Measurements from ENCODE around the gene CHD3. TPM values are rescaled to one million over a fixed set of nuclear protein-coding genes. Genes with fewer than 3 reads are reported as not detected.

The CHD3 gene
- polyA plus RNA-seq, 1 of the 3 experiments (the other 2 are of a cell fraction): 56.2 TPM

GRCh38 chr17:7897090-7897489 is 8.5 kb downstream of the CHD3 start:
- no peaks in the 10 kb centered on the region for H3K27me3 ChIP-seq (ENCODE audit: insufficient read depth)
- H3K79me2 ChIP-seq (ENCODE audit: insufficient read depth): no peaks in the 10 kb centered on the region
- H3K4me3 ChIP-seq (ENCODE audit: low read depth in 2 of 2, low read length in 1 of 2): no peak overlapping the region
- H3K9ac ChIP-seq: no peak overlapping the region
- no peaks in the 10 kb centered on the region for H3F3A ChIP-seq (replicated peaks; ENCODE audit: insufficient read depth)
- H3K9me3 ChIP-seq: no peaks in the 10 kb centered on the region
- TF ChIP-seq TAF1 (IDR thresholded peaks at IDR 0.05; ENCODE audit: borderline replicate concordance, low read depth, low read length) (no peak), CHD2 (IDR thresholded peaks at IDR 0.05; ENCODE audit: low read length, partially characterized antibody) (no peak), IRF3 (IDR thresholded peaks at IDR 0.05; ENCODE audit: low read depth, low read length) (no peak), YY1 (IDR thresholded peaks at IDR 0.05; ENCODE audit: low read depth) (no peak), USF2 (IDR thresholded peaks at IDR 0.05; ENCODE audit: borderline replicate concordance, low read depth, low read length) (no peak), TEAD4 (IDR thresholded peaks at IDR 0.05; ENCODE audit: borderline replicate concordance, insufficient read depth) (no peak), EP300 (IDR thresholded peaks at IDR 0.05; ENCODE audit: borderline replicate concordance in 1 of 2, low read depth in 1 of 2, low read length in 1 of 2) (no peak), TCF12 (IDR thresholded peaks at IDR 0.05) (no peak), JUND (IDR thresholded peaks at IDR 0.05) (no peak), MXI1 (IDR thresholded peaks at IDR 0.05; ENCODE audit: low read depth, low read length) (no peak), FOSL2 (IDR thresholded peaks at IDR 0.05; ENCODE audit: borderline replicate concordance, low read depth) (no peak), FOXM1 (IDR thresholded peaks at IDR 0.05; ENCODE audit: low read depth) (no peak), FOXJ3 (CRISPR knock-in tag; IDR thresholded peaks at IDR 0.05) (no peak), CTCF (IDR thresholded peaks at IDR 0.05) (no peak), POLR2AphosphoS5 (IDR thresholded peaks at IDR 0.05; ENCODE audit: low read depth, low read length) (no peak), ELF1 (IDR thresholded peaks at IDR 0.05) (no peak)
- H3K27ac ChIP-seq (ENCODE audit: low read depth in 2 of 2, low read length in 1 of 2): peak overlapping the region; percentile 8 to 9; a peak in 1 of 4 replicates
- H4K20me1 ChIP-seq (ENCODE audit: insufficient read depth): no peaks in the 10 kb centered on the region
- peaks cover 75 to 87% of the 10 kb centered on the region in 2 experiments for H3K36me3 ChIP-seq (replicated peaks in 1 of 2; ENCODE audit: control insufficient read depth in 1 of 2, insufficient read depth in 2 of 2, low read length in 1 of 2)
- H3K4me1 ChIP-seq (ENCODE audit: control insufficient read depth in 1 of 2, insufficient read depth in 2 of 2, low read depth in 1 of 2, low read length in 1 of 2): no peaks in the 10 kb centered on the region
- no peak overlapping the region for H3K4me2 ChIP-seq
- no peak for DNase-seq
- no peak overlapping the region for H2AFZ ChIP-seq (ENCODE audit: low read depth)
- CTCF ChIA-PET: interaction anchor here (0.6 to 9.4 kb wide), 26 partner anchors 8 to 164 kb away, joined by 3 to 143 read pairs (median 6); partner anchors contain the start of genes CHD3 and GUCY2D
- WGBS (ENCODE audit: low lambda C conversion rate): 84% methylated on average over 13 of the region's 13 CpGs
- no peaks in the 10 kb centered on the region for H3K9me2 ChIP-seq
- POLR2A ChIA-PET: no interaction called here

All from SK-N-SH (cell line).